Ovary (tissue), 9 donors: ENCODE data around the gene ERF. TPM values are rescaled to one million over a fixed set of nuclear protein-coding genes. Genes with fewer than 3 reads are reported as not detected.
A peak's percentile ranks its signal among the peaks of the same experiment; 100 is the strongest.

ENCODE experiments used
- DNase-seq, 5 donors: peaks; one replicate each; pipeline ENCODE4 v3.0.0-alpha.2; 2019 to 2020
- H3K27ac ChIP-seq, 2 donors: fragments of 200-600 bp; one replicate each; pipeline versions ENCODE4 v1.5.1 to v1.8.0; 2019 to 2022
- H3K27me3 ChIP-seq: fragments of 200-600 bp; one replicate; pipeline ENCODE4 v1.8.0; 2022
- H3K36me3 ChIP-seq: fragments of 200-600 bp; sonication (generic); one replicate; pipeline ENCODE4 v1.5.1; 2019
- H3K4me1 ChIP-seq: one replicate; pipeline ENCODE4 v1.8.1; 2013; ENCODE audit warnings: mild to moderate bottlenecking, moderate library complexity; ENCODE audit not compliant: insufficient read depth
- H3K4me3 ChIP-seq: fragments of 200-600 bp; sonication (generic); one replicate; pipeline ENCODE4 v1.5.1; 2017
- H3K9me3 ChIP-seq, 2 donors: fragments of 200-600 bp in 1 of 2; sonication (generic) in 1 of 2; one replicate each; pipeline versions ENCODE4 v1.5.1 to v1.8.1; 2013 to 2019; ENCODE audit warnings: mild to moderate bottlenecking in 1 of 2, moderate library complexity in 1 of 2
- CTCF ChIP-seq, 3 donors: fragments of 450-650 bp in 2 of 3; fragments of 200-600 bp in 1 of 3; IDR thresholded peaks; one replicate each; pipeline versions ENCODE4 v1.5.1 to v1.8.0; 2016 to 2022; ENCODE audit warnings: antibody characterized with exemption in 3 of 3, mild to moderate bottlenecking in 1 of 3
- EP300 ChIP-seq: sonication (generic); formaldehyde crosslinking; IDR thresholded peaks from one replicate; pipeline ENCODE4 v1.6.1; 2017; ENCODE audit warnings: antibody characterized with exemption
- POLR2A ChIP-seq: fragments of 450-650 bp; IDR thresholded peaks from one replicate; pipeline ENCODE4 v1.6.1; 2017; ENCODE audit warnings: antibody characterized with exemption, mild to moderate bottlenecking, moderate library complexity
- WGBS, 3 donors: extraction: QIAGEN DNeasy Blood & Tissue Kit in 1 of 3; methylation state at CpG; one replicate each; pipeline versions ENCODE4 v1.1.5 to v1.1.7; 2013 to 2017; 5-methylcytosine and 5-hydroxymethylcytosine counted together
- intact Hi-C, 4 donors: fragments of 100-400 bp; cut with DNase I; formaldehyde crosslinking; loops; one replicate each; pipeline versions ENCODE4 v1.11.0 to v1.15.1; 2022 to 2023
- polyA plus RNA-seq, 2 donors: library from polyadenylated mRNA; stranded (reverse); fragments of 200-250 nt in 1 of 2; fragments of 350-450 nt in 1 of 2; fragmentation: Illumina TruSeq in 1 of 2; extraction: RNeasy Lipid Tissue Mini Kit (QIAGEN cat#74804) in 1 of 2; gene quantifications; one replicate each; pipeline ENCODE4 v1.2.3, GENCODE V29; 2013 to 2014
- total RNA-seq, 7 donors: library from RNA; depleted of rRNA in 2 of 7; stranded (reverse); fragments of >200 nt in 2 of 7; fragmentation: NEBNext Ultra II Directional in 3 of 7; extraction: Animal tissue kit (Norgen Biotek cat#: 25700) in 3 of 7; gene quantifications; one replicate each; pipeline versions ENCODE4 v1.1.0 to v1.2.4, GENCODE V29; 2016 to 2023
- donor health status: DM: no; HTN: no; CAD: no; lungs with moderate emphysema.
- donor health status: DM: no; HTN: no; CAD: no.
- donor health status: Bipolar disorder and iron deficiency.
- donor health status: DM: yes; HTN: yes; CAD: no.
- donor health status: DM: no; HTN: no; CAD: no.
- donor health status: DM: yes; HTN: yes; CAD: no.

ERF gene
- total and polyA plus RNA-seq, 9 donors, result 23.1 to 110 (median 57.7) TPM

GRCh38 chr19:42292042-42292960, 37.4 kb upstream of the ERF start:
- H3K27me3 ChIP-seq, result no peaks in the 10 kb centered on the region
- H3K36me3 ChIP-seq, result no peaks in the 10 kb centered on the region
- H3K4me1 ChIP-seq, result no peaks in the 10 kb centered on the region
- H3K9me3 ChIP-seq, result no peaks in the 10 kb centered on the region
- WGBS, 3 donors, result 85 to 90% (median 89%) methylated on average over 25 to 27 of the region's 27 CpGs
- no peak overlapping the region for H3K4me3 ChIP-seq
- H3K27ac ChIP-seq, result no peak overlapping the region
- TF ChIP-seq POLR2A, result no peak
- no peak for DNase-seq
- intact Hi-C loops, result loop anchor here in 1 of 4 donors (5.0 kb wide), 1 partner anchor 45 kb away; no protein-coding TSS in a partner anchor

DNA sequence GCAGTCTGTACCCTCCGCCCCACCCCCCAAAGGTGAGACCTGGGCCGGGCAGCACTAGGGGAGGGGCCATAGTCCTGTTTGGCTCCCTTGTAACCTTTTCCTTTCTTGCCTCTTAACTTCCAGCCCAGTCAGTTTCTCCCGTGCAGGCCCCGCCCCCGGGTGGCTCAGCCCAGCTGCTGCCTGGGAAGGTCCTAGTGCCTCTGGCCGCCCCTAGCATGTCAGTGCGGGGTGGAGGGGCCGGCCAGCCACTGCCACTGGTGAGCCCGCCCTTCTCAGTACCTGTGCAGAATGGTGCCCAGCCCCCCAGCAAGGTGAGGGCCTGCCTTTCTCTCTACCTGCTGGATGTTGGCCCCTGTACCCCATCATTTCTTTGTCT, 36.5 kb upstream of the ERF start:
- Histone ChIP-seq H3K27me3 (no peaks in the 10 kb centered on the region), H3K4me3 (no peak overlapping the region), H3K4me1 (peaks cover 3% of the 10 kb centered on the region), H3K27ac (no peak overlapping the region), H3K9me3 (no peaks in the 10 kb centered on the region), H3K36me3 (no peaks in the 10 kb centered on the region)
- no peak for DNase-seq
- WGBS, 3 donors, result 46 to 53% (median 50%) methylated on average over 9 of the region's 9 CpGs
- intact Hi-C loops, result loop anchor here in 1 of 4 donors (5.0 kb wide), 1 partner anchor 44 kb away; no protein-coding TSS in a partner anchor
- no peak for TF ChIP-seq POLR2A
- no peak for TF ChIP-seq EP300
- no peak for TF ChIP-seq CTCF (IDR thresholded peaks at IDR 0.05)

DNA sequence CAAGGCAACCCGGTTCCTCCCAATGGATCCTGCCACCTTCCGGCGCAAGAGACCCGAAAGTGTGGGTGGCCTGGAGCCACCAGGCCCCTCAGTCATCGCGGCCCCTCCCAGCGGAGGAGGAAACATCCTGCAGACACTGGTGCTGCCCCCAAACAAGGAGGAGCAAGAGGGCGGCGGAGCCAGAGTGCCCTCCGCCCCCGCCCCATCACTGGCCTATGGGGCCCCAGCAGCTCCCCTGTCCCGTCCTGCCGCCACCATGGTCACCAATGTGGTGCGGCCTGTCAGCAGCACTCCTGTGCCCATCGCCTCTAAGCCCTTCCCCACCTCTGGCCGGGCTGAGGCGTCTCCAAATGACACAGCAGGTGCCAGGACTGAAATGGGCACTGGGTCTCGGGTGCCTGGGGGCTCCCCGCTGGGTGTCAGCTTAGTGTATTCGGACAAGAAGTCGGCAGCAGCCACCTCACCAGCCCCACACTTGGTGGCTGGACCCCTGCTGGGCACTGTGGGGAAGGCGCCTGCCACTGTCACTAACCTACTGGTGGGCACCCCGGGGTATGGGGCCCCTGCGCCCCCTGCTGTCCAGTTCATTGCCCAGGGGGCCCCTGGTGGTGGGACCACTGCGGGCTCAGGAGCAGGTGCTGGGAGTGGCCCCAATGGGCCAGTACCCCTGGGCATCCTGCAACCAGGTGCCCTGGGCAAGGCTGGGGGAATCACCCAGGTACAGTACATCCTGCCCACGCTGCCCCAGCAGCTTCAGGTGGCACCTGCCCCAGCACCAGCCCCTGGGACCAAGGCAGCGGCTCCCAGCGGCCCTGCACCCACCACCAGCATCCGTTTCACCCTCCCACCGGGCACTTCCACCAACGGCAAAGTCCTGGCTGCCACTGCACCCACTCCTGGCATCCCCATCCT, 35.9 kb upstream of the ERF start:
- WGBS, 3 donors, result 82 to 85% (median 83%) methylated on average over 28 to 31 of the region's 31 CpGs
- TF ChIP-seq CTCF (IDR thresholded peaks at IDR 0.05) (peak in 1 of 3 donors; percentile 31), EP300 (no peak), POLR2A (no peak)
- Histone ChIP-seq H3K9me3 (no peaks in the 10 kb centered on the region), H3K4me3 (no peak overlapping the region), H3K36me3 (no peaks in the 10 kb centered on the region), H3K4me1 (peaks cover 8% of the 10 kb centered on the region), H3K27me3 (no peaks in the 10 kb centered on the region), H3K27ac (no peak overlapping the region)
- intact Hi-C loops, result loop anchor here in 1 of 4 donors (5.0 kb wide), 1 partner anchor 43 kb away; no protein-coding TSS in a partner anchor
- DNase-seq, result peak in 2 of 5 donors; percentile 47 to 51

DNA sequence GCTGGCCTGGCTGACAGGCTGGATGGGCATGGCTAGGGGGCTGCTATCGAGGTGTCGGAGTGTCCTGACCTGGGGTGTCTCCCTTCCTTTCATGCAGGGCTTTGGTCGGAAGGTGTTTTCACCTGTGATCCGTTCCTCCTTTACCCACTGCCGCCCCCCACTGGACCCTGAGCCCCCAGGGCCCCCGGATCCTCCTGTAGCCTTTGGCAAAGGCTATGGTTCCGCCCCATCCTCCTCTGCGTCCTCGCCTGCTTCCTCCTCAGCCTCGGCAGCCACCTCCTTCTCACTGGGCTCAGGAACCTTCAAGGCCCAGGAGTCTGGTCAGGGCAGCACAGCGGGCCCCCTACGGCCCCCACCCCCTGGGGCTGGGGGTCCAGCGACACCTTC, 35.2 kb upstream of the ERF start:
- no peak for DNase-seq
- no peak overlapping the region for H3K27ac ChIP-seq
- H3K9me3 ChIP-seq, result no peaks in the 10 kb centered on the region
- intact Hi-C loops, result loop anchor here in 1 of 4 donors (5.0 kb wide), 1 partner anchor 43 kb away; no protein-coding TSS in a partner anchor
- peaks cover 13% of the 10 kb centered on the region for H3K4me1 ChIP-seq
- H3K36me3 ChIP-seq, result no peaks in the 10 kb centered on the region
- TF ChIP-seq POLR2A (no peak), EP300 (no peak), CTCF (IDR thresholded peaks at IDR 0.05) (no peak)
- no peak overlapping the region for H3K4me3 ChIP-seq
- WGBS, 3 donors, result 72 to 73% (median 73%) methylated on average over 12 to 13 of the region's 13 CpGs
- H3K27me3 ChIP-seq, result no peaks in the 10 kb centered on the region
